Loucy (cell line): Measurements from ENCODE around the gene VPS26A.

Source experiments
- H2AFZ ChIP-seq: fragments of 200-600 bp; sonication (generic); 2 replicates; pipeline ENCODE4 v1.6.0; 2016; ENCODE audit warnings: antibody characterized with exemption, mild to moderate bottlenecking, low read length, moderate library complexity
- H3F3A ChIP-seq: fragments of 200-600 bp; 2 replicates; pipeline ENCODE4 v1.6.0; 2016; ENCODE audit warnings: antibody characterized with exemption, low read depth, mild to moderate bottlenecking
- H3K27me3 ChIP-seq: fragments of 200-600 bp; sonication (generic); 2 replicates; pipeline ENCODE4 v1.6.1; 2014; ENCODE audit warnings: low read length, mild to moderate bottlenecking; ENCODE audit not compliant: insufficient read depth, poor library complexity, severe bottlenecking
- H3K36me3 ChIP-seq: fragments of 200-600 bp; sonication (generic); 2 replicates; pipeline ENCODE4 v1.6.1; 2016; ENCODE audit warnings: low read length; ENCODE audit not compliant: insufficient read depth
- H3K4me1 ChIP-seq: fragments of 200-600 bp; sonication (generic); 2 replicates; pipeline ENCODE4 v1.5.1; 2014; ENCODE audit warnings: low read length, mild to moderate bottlenecking; ENCODE audit not compliant: insufficient read depth, poor library complexity, severe bottlenecking
- H3K4me2 ChIP-seq: fragments of 200-600 bp; sonication (generic); 2 replicates; pipeline ENCODE4 v1.6.0; 2014; ENCODE audit warnings: antibody characterized with exemption, low read length, low read depth, mild to moderate bottlenecking; ENCODE audit not compliant: poor library complexity, severe bottlenecking
- H3K4me3 ChIP-seq: fragments of 200-600 bp; sonication (generic); 2 replicates; pipeline ENCODE4 v1.5.1; 2014; ENCODE audit warnings: low read length, mild to moderate bottlenecking, mixed read lengths; ENCODE audit not compliant: poor library complexity, severe bottlenecking
- H3K79me2 ChIP-seq: fragments of 200-600 bp; sonication (generic); 2 replicates; pipeline ENCODE4 v1.6.1; 2014; ENCODE audit warnings: low read length; ENCODE audit not compliant: insufficient read depth
- H3K9ac ChIP-seq: fragments of 200-600 bp; sonication (generic); 2 replicates; pipeline ENCODE4 v1.6.0; 2014; ENCODE audit warnings: mild to moderate bottlenecking, low read depth, low read length, moderate library complexity; ENCODE audit not compliant: poor library complexity, severe bottlenecking
- H3K9me2 ChIP-seq: fragments of 200-600 bp; sonication (generic); replicated peaks from 2 replicates; pipeline ENCODE4 v1.6.1; 2016; ENCODE audit warnings: low read depth, low read length, mixed read lengths
- H3K9me3 ChIP-seq: fragments of 200-600 bp; sonication (generic); 2 replicates; pipeline ENCODE4 v1.6.1; 2014; ENCODE audit warnings: mild to moderate bottlenecking, antibody characterized with exemption, low read length, low read depth; ENCODE audit not compliant: insufficient read depth
- H4K20me1 ChIP-seq: fragments of 200-600 bp; sonication (generic); 2 replicates; pipeline ENCODE4 v1.6.0; 2014; ENCODE audit warnings: antibody characterized with exemption, low read length, mild to moderate bottlenecking; ENCODE audit not compliant: insufficient read depth, poor library complexity, severe bottlenecking
- CTCF ChIP-seq: fragments of 200-600 bp; sonication (generic); conservative IDR thresholded peaks from 2 replicates; pipeline ENCODE4 v1.5.1; 2014; ENCODE audit warnings: mild to moderate bottlenecking, antibody characterized with exemption, low read length
- EZH2phosphoT487 ChIP-seq: fragments of 200-600 bp; IDR thresholded peaks from 2 replicates; pipeline ENCODE4 v1.6.1; 2018; ENCODE audit warnings: antibody characterized with exemption, mild to moderate bottlenecking, moderate library complexity, borderline replicate concordance

Gene VPS26A

DNA sequence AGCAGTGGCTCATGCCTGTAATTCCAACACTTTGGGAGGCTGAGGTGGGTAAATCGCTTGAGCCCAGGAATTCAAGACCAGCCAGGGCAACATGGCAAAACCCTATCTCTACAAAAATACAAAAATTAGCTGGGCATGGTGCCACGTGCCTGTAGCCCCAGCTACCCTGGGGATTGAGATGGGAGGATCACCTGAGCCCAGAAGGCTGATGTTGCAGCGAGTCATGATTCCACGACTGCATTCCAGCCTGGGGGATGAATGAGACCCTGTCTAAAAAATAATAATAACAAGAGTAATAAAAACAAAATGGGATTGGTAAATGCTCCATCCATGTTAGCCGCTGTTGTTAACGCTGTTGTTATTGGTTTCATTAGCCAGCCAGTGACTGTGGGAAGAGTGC is 94.9 kb downstream of the VPS26A start:
- Histone ChIP-seq H3K79me2 (no peaks in the 10 kb centered on the region), H3K9me3 (no peaks in the 10 kb centered on the region), H4K20me1 (no peaks in the 10 kb centered on the region), H3F3A (peaks cover 5% of the 10 kb centered on the region; the same call in 1 of the 2 replicates), H3K27me3 (no peaks in the 10 kb centered on the region), H3K9me2 (no peaks in the 10 kb centered on the region), H3K4me2 (no peak overlapping the region), H2AFZ (no peak overlapping the region), H3K4me1 (peaks cover 21% of the 10 kb centered on the region), H3K9ac (no peak overlapping the region), H3K4me3 (no peak overlapping the region), H3K36me3 (no peaks in the 10 kb centered on the region)
- TF ChIP-seq EZH2phosphoT487 (no peak), CTCF (no peak)

GRCh38 chr10:69220041-69220451 is 96.1 kb downstream of the VPS26A start, which contains the start of gene HKDC1:
TSS of gene HKDC1 (plus strand) at chr10:69220332. CDS start at chr10:69220436, 104 bp downstream.
- H3K9me3 ChIP-seq = no peaks in the 10 kb centered on the region
- peaks cover 5% of the 10 kb centered on the region; the same call in 1 of the 2 replicates for H3F3A ChIP-seq
- 0 out of 2 replicates have a peak within 1 kb of the TSS, but pooled peaks have one; percentile 16 for H2AFZ ChIP-seq
- H3K9ac ChIP-seq = no peak within 1 kb of the TSS
- H3K4me1 ChIP-seq = peaks cover 29% of the 10 kb centered on the region
- no peaks in the 10 kb centered on the region for H3K27me3 ChIP-seq
- H3K9me2 ChIP-seq = no peaks in the 10 kb centered on the region
- H4K20me1 ChIP-seq = no peaks in the 10 kb centered on the region
- TF ChIP-seq CTCF (no peak), EZH2phosphoT487 (no peak)
- H3K4me3 ChIP-seq = no peak within 1 kb of the TSS
- H3K4me2 ChIP-seq = no peak within 1 kb of the TSS
- H3K79me2 ChIP-seq = no peaks in the 10 kb centered on the region
- H3K36me3 ChIP-seq = no peaks in the 10 kb centered on the region

- Histone ChIP-seq H2AFZ (no peak overlapping the region), H4K20me1 (no peaks in the 10 kb centered on the region), H3K4me1 (peaks cover 34% of the 10 kb centered on the region), H3K4me2 (no peak overlapping the region), H3K9ac (no peak overlapping the region), H3K9me3 (no peaks in the 10 kb centered on the region), H3K79me2 (no peaks in the 10 kb centered on the region), H3K9me2 (no peaks in the 10 kb centered on the region), H3K27me3 (no peaks in the 10 kb centered on the region), H3K36me3 (no peaks in the 10 kb centered on the region), H3F3A (peaks cover 5% of the 10 kb centered on the region; the same call in 1 of the 2 replicates), H3K4me3 (no peak overlapping the region)
- TF ChIP-seq EZH2phosphoT487 (no peak), CTCF (no peak)
Measured at GRCh38 chr10:69220507-69220906, 96.5 kb downstream of the VPS26A start.
